ENCODE results near the gene DAGLA.

DAGLA gene

GRCh38 chr11:61700212-61700611 is 20.0 kb downstream of the DAGLA start:
- H3K4me3 ChIP-seq, result no peak overlapping the region
- TF ChIP-seq Cebpa-rat (IDR thresholded peaks at IDR 0.05), result no peak
- no peaks in the 10 kb centered on the region for H3K9me3 ChIP-seq (replicated peaks in 1 of 11)
- peaks cover 93 to 100% (median 100%) of the 10 kb centered on the region in 10 experiments for H3K4me1 ChIP-seq
- peak overlapping the region; percentile 86 to 95 (median 93) for H3K4me2 ChIP-seq
- no peaks in the 10 kb centered on the region for H3K27me3 ChIP-seq
- H3K9ac ChIP-seq, result peak overlapping the region in 2 of 11 experiments; percentile 19; a peak in 3 of 22 replicates
- H4K20me1 ChIP-seq, result peaks cover 0 to 67% (median 0%) of the 10 kb centered on the region in 11 experiments; a peak in 6 of 22 replicates
- H3K27ac ChIP-seq, result peak overlapping the region in 6 of 11 experiments; percentile 4 to 75 (median 34); a peak in 7 of 22 replicates
- no peaks in the 10 kb centered on the region for H3K36me3 ChIP-seq

- no peak for TF ChIP-seq Cebpa-rat (IDR thresholded peaks at IDR 0.05)
- Histone ChIP-seq H3K4me1 (peaks cover 88 to 100% (median 95%) of the 10 kb centered on the region in 10 experiments), H3K9me3 (replicated peaks in 1 of 11) (no peaks in the 10 kb centered on the region), H3K9ac (peak overlapping the region in 3 of 11 experiments; percentile 15 to 19 (median 19); a peak in 2 of 22 replicates), H3K36me3 (no peaks in the 10 kb centered on the region), H3K4me3 (no peak overlapping the region), H3K27me3 (no peaks in the 10 kb centered on the region), H3K4me2 (peak overlapping the region; percentile 86 to 95 (median 93)), H3K27ac (peak overlapping the region in 4 of 11 experiments; percentile 48 to 75 (median 62); a peak in 5 of 22 replicates), H4K20me1 (peaks cover 0 to 70% (median 0%) of the 10 kb centered on the region in 11 experiments; a peak in 6 of 22 replicates)
Measured at GRCh38 chr11:61700720-61701119, 20.5 kb downstream of the DAGLA start.

- no peaks in the 10 kb centered on the region for H3K27me3 ChIP-seq
- peaks cover 0 to 76% (median 0%) of the 10 kb centered on the region in 11 experiments; a peak in 6 of 22 replicates for H4K20me1 ChIP-seq
- H3K9me3 ChIP-seq (replicated peaks in 1 of 11), result no peaks in the 10 kb centered on the region
- peaks cover 81 to 100% (median 89%) of the 10 kb centered on the region in 10 experiments for H3K4me1 ChIP-seq
- H3K36me3 ChIP-seq, result no peaks in the 10 kb centered on the region
- no peak overlapping the region for H3K4me3 ChIP-seq
- TF ChIP-seq Cebpa-rat (IDR thresholded peaks at IDR 0.05), result no peak
- H3K4me2 ChIP-seq, result peak overlapping the region; percentile 86 to 95 (median 93)
- peak overlapping the region in 9 of 11 experiments; percentile 21 to 75 (median 49); a peak in 17 of 22 replicates for H3K27ac ChIP-seq
- H3K9ac ChIP-seq, result peak overlapping the region in 8 of 11 experiments; percentile 2 to 58 (median 24); a peak in 10 of 22 replicates
Measured at GRCh38 chr11:61701242-61701886, 21.2 kb downstream of the DAGLA start.

GRCh38 chr11:61702701-61703312 is 22.6 kb downstream of the DAGLA start:
- peak overlapping the region in 9 of 11 experiments; percentile 2 to 58 (median 34); a peak in 11 of 22 replicates for H3K9ac ChIP-seq
- H3K36me3 ChIP-seq, result no peaks in the 10 kb centered on the region
- H3K27ac ChIP-seq, result peak overlapping the region in 9 of 11 experiments; percentile 21 to 75 (median 49); a peak in 17 of 22 replicates
- no peak; a peak in 1 of 22 replicates for TF ChIP-seq Cebpa-rat (IDR thresholded peaks at IDR 0.05)
- no peaks in the 10 kb centered on the region for H3K27me3 ChIP-seq
- no peaks in the 10 kb centered on the region for H3K9me3 ChIP-seq (replicated peaks in 1 of 11)
- peaks cover 0 to 81% (median 0%) of the 10 kb centered on the region in 11 experiments; a peak in 6 of 22 replicates for H4K20me1 ChIP-seq
- H3K4me2 ChIP-seq, result peak overlapping the region; percentile 86 to 95 (median 93)
- no peak overlapping the region for H3K4me3 ChIP-seq
- peaks cover 68 to 98% (median 86%) of the 10 kb centered on the region in 10 experiments for H3K4me1 ChIP-seq

- H3K4me2 ChIP-seq, result peak overlapping the region in 10 of 11 experiments; percentile 34 to 95 (median 92); a peak in 17 of 22 replicates
- H3K36me3 ChIP-seq, result no peaks in the 10 kb centered on the region
- H3K27ac ChIP-seq, result no peak overlapping the region; a peak in 1 of 22 replicates
- H3K9ac ChIP-seq, result no peak overlapping the region; a peak in 1 of 22 replicates
- no peak for TF ChIP-seq Cebpa-rat (IDR thresholded peaks at IDR 0.05)
- no peak overlapping the region for H3K4me3 ChIP-seq
- H3K27me3 ChIP-seq, result no peaks in the 10 kb centered on the region
- peaks cover 0 to 76% (median 0%) of the 10 kb centered on the region in 11 experiments; a peak in 6 of 22 replicates for H4K20me1 ChIP-seq
- H3K4me1 ChIP-seq, result peaks cover 60 to 91% (median 79%) of the 10 kb centered on the region in 10 experiments
- no peaks in the 10 kb centered on the region for H3K9me3 ChIP-seq (replicated peaks in 1 of 11)
Measured at GRCh38 chr11:61704838-61705237, 24.6 kb downstream of the DAGLA start.

GRCh38 chr11:61706452-61707400 is 26.5 kb downstream of the DAGLA start:
- TF ChIP-seq Cebpa-rat (IDR thresholded peaks at IDR 0.05), result no peak
- no peak overlapping the region for H3K27ac ChIP-seq
- no peaks in the 10 kb centered on the region for H3K9me3 ChIP-seq (replicated peaks in 1 of 11)

GRCh38 chr11:61707574-61707973 is 27.4 kb downstream of the DAGLA start:
- no peaks in the 10 kb centered on the region for H3K9me3 ChIP-seq (replicated peaks in 1 of 11)
- H3K4me3 ChIP-seq, result no peak overlapping the region
- H4K20me1 ChIP-seq, result peaks cover 0 to 76% (median 0%) of the 10 kb centered on the region in 11 experiments; a peak in 6 of 22 replicates
- no peaks in the 10 kb centered on the region for H3K36me3 ChIP-seq
- H3K4me1 ChIP-seq, result peaks cover 45 to 86% (median 71%) of the 10 kb centered on the region in 10 experiments
- H3K4me2 ChIP-seq, result peak overlapping the region in 2 of 11 experiments; percentile 14 to 21; a peak in 1 of 22 replicates
- no peak for TF ChIP-seq Cebpa-rat (IDR thresholded peaks at IDR 0.05)
- no peak overlapping the region for H3K27ac ChIP-seq
- no peaks in the 10 kb centered on the region for H3K27me3 ChIP-seq
- H3K9ac ChIP-seq, result no peak overlapping the region

More at GRCh38 chr11:61706452-61707400, 26.5 kb downstream of the DAGLA start:
- Histone ChIP-seq H3K27me3 (no peaks in the 10 kb centered on the region), H3K36me3 (no peaks in the 10 kb centered on the region), H3K4me1 (peaks cover 53 to 91% (median 79%) of the 10 kb centered on the region in 10 experiments), H3K9ac (no peak overlapping the region), H3K4me3 (no peak overlapping the region), H3K4me2 (peak overlapping the region in 5 of 11 experiments; percentile 10 to 21 (median 15); a peak in 4 of 22 replicates), H4K20me1 (peaks cover 0 to 76% (median 0%) of the 10 kb centered on the region in 11 experiments; a peak in 5 of 22 replicates)

GRCh38 chr11:61709110-61709509 is 28.9 kb downstream of the DAGLA start:
- H3K27me3 ChIP-seq, result no peaks in the 10 kb centered on the region
- H3K9ac ChIP-seq, result no peak overlapping the region
- no peak overlapping the region for H3K4me3 ChIP-seq
- H3K4me1 ChIP-seq, result peaks cover 41 to 82% (median 67%) of the 10 kb centered on the region in 10 experiments
- no peaks in the 10 kb centered on the region for H3K9me3 ChIP-seq (replicated peaks in 1 of 11)
- peaks cover 0 to 80% (median 0%) of the 10 kb centered on the region in 11 experiments; a peak in 6 of 22 replicates for H4K20me1 ChIP-seq
- peak in 4 of 11 experiments; percentile 27 to 86 (median 54); a peak in 4 of 22 replicates for TF ChIP-seq Cebpa-rat (IDR thresholded peaks at IDR 0.05)
- H3K27ac ChIP-seq, result peak overlapping the region in 3 of 11 experiments; percentile 3 to 10 (median 4); a peak in 1 of 22 replicates
- H3K36me3 ChIP-seq, result no peaks in the 10 kb centered on the region
- H3K4me2 ChIP-seq, result peak overlapping the region; percentile 53 to 91 (median 74)

All from BLaER1 treated with 17β-estradiol and CSF1 and Interleukin-3, amounts not matched to agents 10 nM and 100 nM (cell line).